T47D (cell line): ENCODE data around the gene RPS6KA6.

ENCODE experiments used
- DNase-seq, 2 experiments: peaks; one replicate each; pipeline versions ENCODE4 v3.0.0 to v3.0.0-alpha.2; 2011 to 2012; ENCODE audit warnings: low read depth in 1 of 2, low spot score in 1 of 2
- JUND ChIP-seq: IDR thresholded peaks from 2 replicates; pipeline ENCODE4 v1.6.1; 2012; ENCODE audit warnings: low read depth
- in situ Hi-C: cut with HindIII; loops from 2 replicates; pipeline ENCODE4 v1.10.0; 2016; ENCODE audit warnings: low sequenced_read_pairs, low pct_unique_long_range_greater_than_20kb

RPS6KA6 gene

GRCh38 chrX:84064164-84064563 is 123.8 kb downstream of the RPS6KA6 start:
- no peak for TF ChIP-seq JUND

GRCh38 chrX:84047339-84047738 is 140.7 kb downstream of the RPS6KA6 start:
- no peak for DNase-seq
- in situ Hi-C loops = no loop called here
- no peak for TF ChIP-seq JUND

More at GRCh38 chrX:84064164-84064563, 123.8 kb downstream of the RPS6KA6 start:
- DNase-seq = no peak
- in situ Hi-C loops = no loop called here

- in situ Hi-C loops = no loop called here
- TF ChIP-seq JUND = no peak
- DNase-seq = peak in 1 of 2 experiments; percentile 30
These were observed 141.5 kb downstream of the RPS6KA6 start for GRCh38 chrX:84046403-84046984.

GRCh38 chrX:84044051-84044450 is 143.9 kb downstream of the RPS6KA6 start:
- no peak for DNase-seq
- no peak for TF ChIP-seq JUND
- in situ Hi-C loops = no loop called here
